Gastrocnemius medialis (tissue), 4 donors: Measurements from ENCODE around the gene KRT12. TPM values are rescaled to one million over a fixed set of nuclear protein-coding genes. Genes with fewer than 3 reads are reported as not detected.

Source experiments
- ATAC-seq, 2 donors: fragments of 150-250 bp; one replicate each; pipeline ENCODE4 v1.9.1; 2016
- DNase-seq, 2 donors: peaks; one replicate each; pipeline ENCODE4 v3.0.0-alpha.2; 2019
- H3K27ac ChIP-seq, 4 donors: fragments of 200-600 bp; sonication (generic); 1 replicate in 1 of 4; 2 replicates in 3 of 4; pipeline ENCODE4 v1.5.1; 2016 to 2018; ENCODE audit warnings: mild to moderate bottlenecking in 2 of 4, moderate library complexity in 1 of 4
- H3K27me3 ChIP-seq, 3 donors: fragments of 200-600 bp; sonication (generic) in 2 of 3; 1 replicate in 1 of 3; 2 replicates in 2 of 3; pipeline versions ENCODE4 v1.5.1 to v1.6.0; 2016 to 2019; ENCODE audit warnings: mild to moderate bottlenecking in 1 of 3, moderate library complexity in 1 of 3
- H3K36me3 ChIP-seq, 2 donors: fragments of 200-600 bp; sonication (generic) in 1 of 2; one replicate each; pipeline ENCODE4 v1.5.1; 2017 to 2018
- H3K4me1 ChIP-seq, 2 donors: fragments of 200-600 bp; sonication (generic) in 1 of 2; one replicate each; pipeline ENCODE4 v1.5.1; 2016 to 2017; ENCODE audit warnings: mild to moderate bottlenecking in 2 of 2
- H3K4me3 ChIP-seq, 4 donors: fragments of 200-600 bp; sonication (generic) in 3 of 4; 1 replicate in 1 of 4; 2 replicates in 3 of 4; pipeline ENCODE4 v1.5.1; 2016 to 2019; ENCODE audit warnings: mild to moderate bottlenecking in 2 of 4
- H3K9me3 ChIP-seq, 3 donors: fragments of 200-600 bp; sonication (generic) in 2 of 3; 1 replicate in 1 of 3; 2 replicates in 2 of 3; pipeline ENCODE4 v1.5.1; 2016 to 2019
- CTCF ChIP-seq, 5 experiments: fragments of 450-650 bp in 3 of 5; fragments of 200-600 bp in 2 of 5; sonication (generic) in 2 of 5; IDR thresholded peaks in 4 of 5; conservative IDR thresholded peaks in 1 of 5; 1 replicate in 4 of 5; 2 replicates in 1 of 5; pipeline ENCODE4 v1.5.1; 2016 to 2019; ENCODE audit warnings: antibody characterized with exemption in 5 of 5, mild to moderate bottlenecking in 3 of 5, moderate library complexity in 3 of 5
- POLR2A ChIP-seq, 2 donors: fragments of 450-650 bp; IDR thresholded peaks; one replicate each; pipeline ENCODE4 v1.6.1; 2017; ENCODE audit warnings: antibody characterized with exemption in 2 of 2, mild to moderate bottlenecking in 2 of 2, moderate library complexity in 2 of 2
- in situ Hi-C, 4 donors: fragments of 200-750 bp; cut with MboI; loops; one replicate each; pipeline versions ENCODE4 v1.15.0 to v1.8.0; 2017; ENCODE audit warnings: low sequenced_read_pairs in 4 of 4
- intact Hi-C: fragments of 100-400 bp; cut with DNase I; formaldehyde crosslinking; loops from one replicate; pipeline ENCODE4 v1.15.1; 2023; ENCODE audit warnings: low total_unique reads
- total RNA-seq, 4 donors: library from RNA; depleted of rRNA; stranded (reverse); fragments of >200 nt; gene quantifications; one replicate each; pipeline versions ENCODE4 v1.1.0 to v1.2.3, GENCODE V29; 2016

KRT12 gene
- total RNA-seq, 4 donors from 2014 or later, result not detected

- in situ Hi-C loops (loop anchor here (10.0 to 25.0 kb wide), 5 partner anchors 410 to 762 kb away; partner anchors contain the start of genes KRT35 (in 1 of the 4), KRT36 (in 1 of the 4), KRTAP16-1 (in 1 of the 4) and KRTAP17-1 (in 1 of the 4)), intact Hi-C loops (no loop called here)
- Histone ChIP-seq H3K27ac (no peak overlapping the region), H3K36me3 (no peaks in the 10 kb centered on the region), H3K4me3 (no peak overlapping the region), H3K4me1 (no peaks in the 10 kb centered on the region), H3K9me3 (no peaks in the 10 kb centered on the region), H3K27me3 (peaks cover 0 to 9% (median 0%) of the 10 kb centered on the region in 3 donors)
- no peak for ATAC-seq
- no peak for DNase-seq
- no peak for TF ChIP-seq CTCF (IDR thresholded peaks at IDR 0.05 in 4 of 5, conservative IDR thresholded peaks at IDR 0.05 in 1 of 5)
- no peak for TF ChIP-seq POLR2A (IDR thresholded peaks at IDR 0.05)
These were observed 35.5 kb upstream of the KRT12 start for GRCh38 chr17:40902498-40902897.

GRCh38 chr17:40901981-40902474, 35.0 kb upstream of the KRT12 start:
- DNase-seq (no peak), ATAC-seq (no peak)
- intact Hi-C loops, result no loop called here
- H3K9me3 ChIP-seq, result no peaks in the 10 kb centered on the region
- H3K4me3 ChIP-seq, result no peak overlapping the region
- no peaks in the 10 kb centered on the region for H3K4me1 ChIP-seq
- no peak for TF ChIP-seq POLR2A (IDR thresholded peaks at IDR 0.05)
- no peak for TF ChIP-seq CTCF (IDR thresholded peaks at IDR 0.05 in 4 of 5, conservative IDR thresholded peaks at IDR 0.05 in 1 of 5)
- no peak overlapping the region for H3K27ac ChIP-seq
- no peaks in the 10 kb centered on the region for H3K36me3 ChIP-seq
- in situ Hi-C loops, result loop anchor here (10.0 to 25.0 kb wide), 5 partner anchors 410 to 763 kb away; partner anchors contain the start of genes KRT35 (in 1 of the 4), KRT36 (in 1 of the 4), KRTAP16-1 (in 1 of the 4) and KRTAP17-1 (in 1 of the 4)
- peaks cover 0 to 9% (median 0%) of the 10 kb centered on the region in 3 donors for H3K27me3 ChIP-seq

GRCh38 chr17:40900809-40901356, 33.9 kb upstream of the KRT12 start:
- no peaks in the 10 kb centered on the region for H3K9me3 ChIP-seq
- H3K27me3 ChIP-seq, result no peaks in the 10 kb centered on the region
- H3K4me3 ChIP-seq, result no peak overlapping the region
- DNase-seq, result no peak
- TF ChIP-seq CTCF (IDR thresholded peaks at IDR 0.05 in 4 of 5, conservative IDR thresholded peaks at IDR 0.05 in 1 of 5) (no peak), POLR2A (IDR thresholded peaks at IDR 0.05) (no peak)
- in situ Hi-C loops (loop anchor here (10.0 to 25.0 kb wide), 5 partner anchors 411 to 764 kb away; partner anchors contain the start of genes KRT35 (in 1 of the 4), KRT36 (in 1 of the 4), KRTAP16-1 (in 1 of the 4) and KRTAP17-1 (in 1 of the 4)), intact Hi-C loops (no loop called here)
- H3K4me1 ChIP-seq, result no peaks in the 10 kb centered on the region
- no peaks in the 10 kb centered on the region for H3K36me3 ChIP-seq
- ATAC-seq, result no peak
- H3K27ac ChIP-seq, result no peak overlapping the region

GRCh38 chr17:40896916-40897455, 30.0 kb upstream of the KRT12 start:
- in situ Hi-C loops (loop anchor here in 1 of 4 donors (25.0 kb wide), 1 partner anchor 665 kb away; the partner anchor contains the start of gene KRT9), intact Hi-C loops (no loop called here)
- ATAC-seq (no peak), DNase-seq (no peak)
- H3K36me3 ChIP-seq, result no peaks in the 10 kb centered on the region
- H3K4me1 ChIP-seq, result no peaks in the 10 kb centered on the region
- no peak for TF ChIP-seq POLR2A (IDR thresholded peaks at IDR 0.05)
- no peak overlapping the region for H3K4me3 ChIP-seq
- H3K9me3 ChIP-seq, result no peaks in the 10 kb centered on the region
- H3K27ac ChIP-seq, result no peak overlapping the region
- peaks cover 0 to 7% (median 6%) of the 10 kb centered on the region in 3 donors for H3K27me3 ChIP-seq

- intact Hi-C loops (no loop called here), in situ Hi-C loops (loop anchor here in 1 of 4 donors (25.0 kb wide), 1 partner anchor 667 kb away; the partner anchor contains the start of gene KRT9)
- TF ChIP-seq POLR2A (IDR thresholded peaks at IDR 0.05), result no peak
- no peak for TF ChIP-seq CTCF (IDR thresholded peaks at IDR 0.05 in 4 of 5, conservative IDR thresholded peaks at IDR 0.05 in 1 of 5)
- no peak overlapping the region for H3K4me3 ChIP-seq
- H3K27me3 ChIP-seq, result peaks cover 0 to 10% (median 7%) of the 10 kb centered on the region in 3 donors
- H3K36me3 ChIP-seq, result no peaks in the 10 kb centered on the region
- no peak overlapping the region for H3K27ac ChIP-seq
- H3K4me1 ChIP-seq, result no peaks in the 10 kb centered on the region
- no peaks in the 10 kb centered on the region for H3K9me3 ChIP-seq
- no peak for DNase-seq
- ATAC-seq, result no peak
These were observed 28.2 kb upstream of the KRT12 start for GRCh38 chr17:40895106-40895730.
